ENCODE results near the gene RGS6.

- TF ChIP-seq L3MBTL2 (conservative IDR thresholded peaks at IDR 0.05) (no peak), FOXM1 (IDR thresholded peaks at IDR 0.05; ENCODE audit: borderline replicate concordance) (no peak), NFRKB (IDR thresholded peaks at IDR 0.05) (no peak), CTBP1 (IDR thresholded peaks at IDR 0.05; ENCODE audit: borderline replicate concordance) (no peak), BHLHE40 (IDR thresholded peaks at IDR 0.05; ENCODE audit: borderline replicate concordance) (no peak), FOXA1 (IDR thresholded peaks at IDR 0.05) (no peak), SP1 (IDR thresholded peaks at IDR 0.05) (no peak), SUZ12 (IDR thresholded peaks at IDR 0.05) (no peak), ZNF384 (IDR thresholded peaks at IDR 0.05) (no peak), TARDBP (IDR thresholded peaks at IDR 0.05) (no peak), FOXK2 (IDR thresholded peaks at IDR 0.05) (no peak), ARNT (IDR thresholded peaks at IDR 0.05) (no peak)
- TF ChIP-seq, protein P1, sequence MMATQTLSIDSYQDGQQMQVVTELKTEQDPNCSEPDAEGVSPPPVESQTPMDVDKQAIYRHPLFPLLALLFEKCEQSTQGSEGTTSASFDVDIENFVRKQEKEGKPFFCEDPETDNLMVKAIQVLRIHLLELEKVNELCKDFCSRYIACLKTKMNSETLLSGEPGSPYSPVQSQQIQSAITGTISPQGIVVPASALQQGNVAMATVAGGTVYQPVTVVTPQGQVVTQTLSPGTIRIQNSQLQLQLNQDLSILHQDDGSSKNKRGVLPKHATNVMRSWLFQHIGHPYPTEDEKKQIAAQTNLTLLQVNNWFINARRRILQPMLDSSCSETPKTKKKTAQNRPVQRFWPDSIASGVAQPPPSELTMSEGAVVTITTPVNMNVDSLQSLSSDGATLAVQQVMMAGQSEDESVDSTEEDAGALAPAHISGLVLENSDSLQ (IDR thresholded peaks at IDR 0.05): no peak
Observed at GRCh38 chr14:72075649-72076334, 143.6 kb downstream of the RGS6 start.
